Endothelial cell of umbilical vein (primary cell): ENCODE measurements around the gene NELFB. TPM values are rescaled to one million over a fixed set of nuclear protein-coding genes. Genes with fewer than 3 reads are reported as not detected.

ENCODE experiments used
- BruUV-seq: library from RNA; stranded (reverse); fragments of 400-500 nt; replicated peaks from 2 replicates; lab custom pipeline; 2021; lab: Mats Ljungman, UMichigan
- CTCF ChIA-PET: fragments of 300-600, 350-600 bp; sonication (Branson Sonifier 250); formaldehyde crosslinking; loops from one replicate; lab custom pipeline; 2021; ENCODE audit warnings: antibody characterized with exemption, inconsistent platforms; lab: Charles Lee
- POLR2A ChIA-PET: fragments of 300-600, 350-600 bp; sonication (Branson Sonifier 250); formaldehyde crosslinking; loops from one replicate; lab custom pipeline; 2021; ENCODE audit warnings: antibody characterized with exemption, inconsistent platforms; lab: Charles Lee
- DNase-seq: peaks from one replicate; pipeline ENCODE4 v3.0.0-alpha.2; 2011; ENCODE audit warnings: low read depth, low spot score
- FAIRE-seq: peaks from 2 replicates; lab custom pipeline; 2011; peaks lifted over from hg19 to GRCh38; lab: Jason Lieb, UNC
- H2AFZ ChIP-seq: 2 replicates; pipeline ENCODE4 v1.6.0; 2012; ENCODE audit warnings: low read depth, low read length, control low read depth, inconsistent platforms
- H3K27ac ChIP-seq: 2 replicates; pipeline ENCODE4 v1.5.1; 2011; ENCODE audit warnings: low read depth, mild to moderate bottlenecking, control low read depth, low read length, moderate library complexity; ENCODE audit not compliant: insufficient read depth
- H3K27me3 ChIP-seq, 2 experiments: 2 replicates each; pipeline versions ENCODE4 v1.6.0 to v1.6.1; 2011; ENCODE audit warnings: low read length in 2 of 2, mixed read lengths in 1 of 2; ENCODE audit not compliant: control insufficient read depth in 2 of 2, insufficient read depth in 2 of 2
- H3K36me3 ChIP-seq, 2 experiments: 2 replicates in 1 of 2; 3 replicates in 1 of 2; pipeline ENCODE4 v1.5.1; 2011; ENCODE audit warnings: low read length in 2 of 2, mild to moderate bottlenecking in 1 of 2, moderate library complexity in 1 of 2; ENCODE audit not compliant: control insufficient read depth in 2 of 2, insufficient read depth in 2 of 2; ENCODE audit errors: extremely low read depth in 1 of 2
- H3K4me1 ChIP-seq: 3 replicates; pipeline ENCODE4 v1.5.1; 2011; ENCODE audit warnings: mild to moderate bottlenecking, low read length; ENCODE audit not compliant: control insufficient read depth, insufficient read depth; ENCODE audit errors: extremely low read depth
- H3K4me2 ChIP-seq: 2 replicates; pipeline ENCODE4 v1.6.1; 2011; ENCODE audit warnings: low read length, control low read depth, mixed read lengths; ENCODE audit not compliant: insufficient read depth
- H3K4me3 ChIP-seq, 3 experiments: fragments of 200-600 bp in 1 of 3; sonication (generic), shearing (Covaris generic) in 1 of 3; replicated peaks in 1 of 3; 2 replicates each; pipeline ENCODE4 v1.5.1; 2011 to 2016; ENCODE audit warnings: control low read depth in 3 of 3, low read length in 3 of 3, mild to moderate bottlenecking in 2 of 3, inconsistent platforms in 1 of 3, low read depth in 1 of 3, moderate library complexity in 1 of 3; ENCODE audit not compliant: insufficient read depth in 1 of 3
- H3K79me2 ChIP-seq: 2 replicates; pipeline ENCODE4 v1.6.0; 2012; ENCODE audit warnings: low read length, inconsistent platforms; ENCODE audit not compliant: control insufficient read depth, insufficient read depth
- H3K9ac ChIP-seq: replicated peaks from 2 replicates; pipeline ENCODE3; 2011; ENCODE audit warnings: low read length, control low read depth; ENCODE audit not compliant: insufficient read depth; ENCODE audit errors: extremely low read depth
- H3K9me1 ChIP-seq: replicated peaks from 3 replicates; pipeline ENCODE4 v1.6.0; 2011; ENCODE audit warnings: mild to moderate bottlenecking, low read length; ENCODE audit not compliant: control insufficient read depth, insufficient read depth; ENCODE audit errors: extremely low read depth
- H3K9me3 ChIP-seq: replicated peaks from 2 replicates; pipeline ENCODE4 v1.5.1; 2012; ENCODE audit warnings: low read length, inconsistent platforms; ENCODE audit not compliant: control insufficient read depth, insufficient read depth
- H4K20me1 ChIP-seq: replicated peaks from 2 replicates; pipeline ENCODE3; 2011; ENCODE audit warnings: mild to moderate bottlenecking, low read length; ENCODE audit not compliant: control insufficient read depth, insufficient read depth; ENCODE audit errors: extremely low read depth
- CTCF ChIP-seq, 2 donors: IDR thresholded peaks; 1 replicate in 1 of 2; 2 replicates in 1 of 2; pipeline ENCODE4 v1.5.1; 2011; ENCODE audit warnings: low read length in 2 of 2, mild to moderate bottlenecking in 2 of 2, moderate library complexity in 2 of 2, control low read depth in 1 of 2, inconsistent platforms in 1 of 2, low read depth in 1 of 2; ENCODE audit not compliant: insufficient read depth in 1 of 2; ENCODE audit errors: extremely low read depth in 1 of 2
- EZH2 ChIP-seq: IDR thresholded peaks from 2 replicates; pipeline ENCODE4 v1.6.1; 2012; ENCODE audit warnings: borderline replicate concordance, low read depth, mild to moderate bottlenecking, moderate library complexity, low read length, inconsistent platforms; ENCODE audit not compliant: severe bottlenecking
- FOS ChIP-seq: IDR thresholded peaks from 2 replicates; pipeline ENCODE4 v1.6.1; 2011; ENCODE audit warnings: mild to moderate bottlenecking, low read length, moderate library complexity, borderline replicate concordance; ENCODE audit not compliant: insufficient read depth
- GATA2 ChIP-seq: IDR thresholded peaks from 2 replicates; pipeline ENCODE4 v1.7.0; 2011; ENCODE audit warnings: low read depth, mild to moderate bottlenecking, moderate library complexity, mixed read lengths, low read length; ENCODE audit not compliant: insufficient read length, insufficient read depth
- JUN ChIP-seq: IDR thresholded peaks from 2 replicates; pipeline ENCODE4 v1.6.1; 2011; ENCODE audit warnings: borderline replicate concordance, low read depth; ENCODE audit not compliant: insufficient read length, insufficient read depth
- MAX ChIP-seq: IDR thresholded peaks from 2 replicates; pipeline ENCODE4 v1.6.1; 2011; ENCODE audit not compliant: insufficient read depth, insufficient read length
- MYC ChIP-seq: IDR thresholded peaks from one replicate; pipeline ENCODE4 v1.6.1; 2011; ENCODE audit warnings: mild to moderate bottlenecking, low read depth, low read length
- POLR2A ChIP-seq: IDR thresholded peaks from 2 replicates; pipeline ENCODE4 v1.6.1; 2012; ENCODE audit warnings: low read depth, mild to moderate bottlenecking, control low read depth, low read length
- POLR2AphosphoS5 ChIP-seq: IDR thresholded peaks from 2 replicates; pipeline ENCODE4 v1.6.1; 2012; ENCODE audit warnings: low read depth, mild to moderate bottlenecking, control low read depth, low read length, moderate library complexity; ENCODE audit not compliant: insufficient read depth
- dilution Hi-C: fragments of 300-500 bp; cut with MboI; formaldehyde crosslinking; loops from one replicate; pipeline ENCODE4 v1.15.0; 2019; ENCODE audit warnings: low sequenced_read_pairs; ENCODE audit not compliant: extremely low pct_ligation_motif_present
- intact Hi-C: fragments of 100-400 bp; cut with micrococcal nuclease; formaldehyde crosslinking; loops from one replicate; pipeline ENCODE4 v1.10.0; 2022
- polyA plus RNA-seq, 4 experiments: library from polyadenylated mRNA; depleted of rRNA in 3 of 4; stranded (reverse) in 3 of 4; unstranded in 1 of 4; fragments of >200 nt; gene quantifications; 2 replicates each; pipeline versions ENCODE4 v1.2.1 to v1.2.3, GENCODE V29; 2011 to 2012; ENCODE audit warnings: missing spikeins in 1 of 4
- total RNA-seq: library from RNA; stranded (reverse); gene quantifications from 2 replicates; pipeline ENCODE4 v1.2.3, GENCODE V29; 2021

Gene NELFB
- total and polyA plus RNA-seq, 2 donors (not counting 3 experiments of a cell fraction or from before 2014, with no cell fraction given): 62.3 to 76.1 TPM

GRCh38 chr9:137252555-137253506, 2.3 kb upstream of the NELFB start:
- POLR2A ChIA-PET: interaction anchor here (1.1 to 4.9 kb wide), 2 partner anchors 10 to 24 kb away, joined by 3 to 66 read pairs; partner anchors contain the start of gene TUBB4B
- intact Hi-C loops: no loop called here
- no peaks in the 10 kb centered on the region for H3K36me3 ChIP-seq
- no peaks in the 10 kb centered on the region for H3K27me3 ChIP-seq
- peaks cover 18% of the 10 kb centered on the region for H3K79me2 ChIP-seq
- no peaks in the 10 kb centered on the region for H3K9me1 ChIP-seq
- FAIRE-seq (no peak), DNase-seq (no peak)
- H4K20me1 ChIP-seq: no peaks in the 10 kb centered on the region
- H3K9me3 ChIP-seq: no peaks in the 10 kb centered on the region
- H3K9ac ChIP-seq: no peak overlapping the region
- dilution Hi-C loops: no loop called here
- H2AFZ ChIP-seq: no peak overlapping the region
- H3K4me1 ChIP-seq: peaks cover 14% of the 10 kb centered on the region
- no peak overlapping the region for H3K27ac ChIP-seq
- no peak overlapping the region for H3K4me3 ChIP-seq
- BruUV-seq: no TSS peak
- CTCF ChIA-PET: interaction anchor here (1.0 to 4.4 kb wide), 3 partner anchors 8 to 224 kb away, joined by 3 to 31 read pairs (median 15); no protein-coding TSS in a partner anchor
- TF ChIP-seq FOS (no peak), POLR2A (no peak), EZH2 (no peak), MAX (no peak), POLR2AphosphoS5 (no peak), MYC (no peak), GATA2 (no peak), CTCF (IDR thresholded peaks at IDR 0.05; ENCODE audit: extremely low read depth in 1 of 2, insufficient read depth in 1 of 2, low read depth in 1 of 2, low read length in 2 of 2) (no peak), JUN (no peak)
- no peak overlapping the region for H3K4me2 ChIP-seq
